Stimulated activated CD8-positive, alpha-beta memory T cell treated with anti-CD3 and anti-CD28 coated beads, Interleukin-7, amount 100 ng/mL, for 1 hour (primary cell): ENCODE results near the gene LTA4H.
"Not testable (repeated sequence)": the region's sequence is repeated elsewhere in the genome, so short reads cannot be mapped to it uniquely, and the experiment has no call there.

Source experiments
- DNase-seq, 2 donors: peaks; one replicate each; pipeline ENCODE4 v3.0.0-alpha.2; 2020; ENCODE audit warnings: low read depth in 2 of 2

Gene LTA4H

GRCh38 chr12:96035283-96036236 lies at the start of gene LTA4H:
LTA4H (minus strand) TSS chr12:96035587; CDS start chr12:96035519, 68 bp downstream.
- peak; percentile 90 for DNase-seq

GRCh38 chr12:96084624-96085023 lies 49.2 kb upstream of the LTA4H start:
- no peak for DNase-seq

- DNase-seq = no peak
These were observed 47.8 kb upstream of the LTA4H start for GRCh38 chr12:96083020-96083719.

- no peak for DNase-seq
These were observed 46.2 kb upstream of the LTA4H start for GRCh38 chr12:96081596-96081995.

GRCh38 chr12:96078231-96079135 lies 43.1 kb upstream of the LTA4H start:
- no peak for DNase-seq

GRCh38 chr12:96077081-96077480 lies 41.7 kb upstream of the LTA4H start:
- DNase-seq = no peak

- no peak for DNase-seq
These were observed 40.2 kb upstream of the LTA4H start for GRCh38 chr12:96075560-96075959.

GRCh38 chr12:96073346-96074330 lies 38.3 kb upstream of the LTA4H start:
- DNase-seq = no peak

- DNase-seq = no peak
These were observed 35.4 kb upstream of the LTA4H start for GRCh38 chr12:96070670-96071279.

- no peak for DNase-seq
These were observed 34.3 kb upstream of the LTA4H start for GRCh38 chr12:96069511-96070231.

GRCh38 chr12:96068636-96069035 lies 33.2 kb upstream of the LTA4H start:
- no peak for DNase-seq

GRCh38 chr12:96068111-96068510 lies 32.7 kb upstream of the LTA4H start:
- DNase-seq = no peak

- DNase-seq = not testable (repeated sequence)
These were observed 30.4 kb upstream of the LTA4H start for GRCh38 chr12:96065776-96066175.

GRCh38 chr12:96064966-96065365 lies 29.6 kb upstream of the LTA4H start:
- DNase-seq = no peak

GRCh38 chr12:96064271-96064670 lies 28.9 kb upstream of the LTA4H start:
- DNase-seq = no peak

GRCh38 chr12:96063046-96063445 lies 27.7 kb upstream of the LTA4H start:
- DNase-seq = no peak

- peak; percentile 24 to 54 for DNase-seq
These were observed 26.6 kb upstream of the LTA4H start for GRCh38 chr12:96061864-96062453.

- no peak for DNase-seq
These were observed 25.9 kb upstream of the LTA4H start for GRCh38 chr12:96061323-96061722.

- no peak for DNase-seq
These were observed 24.7 kb upstream of the LTA4H start for GRCh38 chr12:96060041-96060440.
